Left ventricle myocardium inferior (tissue), 1 donor: Measurements from ENCODE around the gene TNIK. TPM values are rescaled to one million over a fixed set of nuclear protein-coding genes. Genes with fewer than 3 reads are reported as not detected.
A peak's percentile ranks its signal among the peaks of the same experiment; 100 is the strongest.

Experiments used
- DNase-seq: peaks from one replicate; pipeline ENCODE4 v3.0.0-alpha.2; 2020
- H3K27ac ChIP-seq: fragments of 200-600 bp; replicated peaks from 2 replicates; pipeline ENCODE4 v1.8.0; 2021
- H3K27me3 ChIP-seq: fragments of 200-600 bp; 2 replicates; pipeline ENCODE4 v1.8.0; 2021; ENCODE audit warnings: low read depth
- H3K36me3 ChIP-seq: fragments of 200-600 bp; 2 replicates; pipeline ENCODE4 v1.8.0; 2021
- H3K4me1 ChIP-seq: fragments of 200-600 bp; 2 replicates; pipeline ENCODE4 v1.8.0; 2021
- H3K4me3 ChIP-seq: fragments of 200-600 bp; 2 replicates; pipeline ENCODE4 v1.8.0; 2021; ENCODE audit warnings: mild to moderate bottlenecking, moderate library complexity
- H3K9me3 ChIP-seq: fragments of 200-600 bp; replicated peaks from 2 replicates; pipeline ENCODE4 v1.8.0; 2021
- intact Hi-C: fragments of 100-400 bp; cut with micrococcal nuclease; formaldehyde crosslinking; loops from one replicate; pipeline ENCODE4 v1.11.0; 2022
- total RNA-seq: library from RNA; stranded (reverse); fragmentation: NEBNext Ultra II Directional; extraction: Animal tissue kit (Norgen Biotek cat#: 25700); gene quantifications from one replicate; pipeline ENCODE4 v1.2.1, GENCODE V29; 2021
- TF ChIP-seq, protein P1 (sequence below): fragments of 200-600 bp; IDR thresholded peaks from 2 replicates; pipeline ENCODE4 v1.8.0; 2021; ENCODE audit warnings: antibody characterized with exemption, mild to moderate bottlenecking, borderline replicate concordance
- donor health status: DM: no; HTN: yes; CAD: no; lungs with severe emphysema.

Gene TNIK
- total RNA-seq, 1 donor from 2014 or later, result 28.6 TPM

DNA sequence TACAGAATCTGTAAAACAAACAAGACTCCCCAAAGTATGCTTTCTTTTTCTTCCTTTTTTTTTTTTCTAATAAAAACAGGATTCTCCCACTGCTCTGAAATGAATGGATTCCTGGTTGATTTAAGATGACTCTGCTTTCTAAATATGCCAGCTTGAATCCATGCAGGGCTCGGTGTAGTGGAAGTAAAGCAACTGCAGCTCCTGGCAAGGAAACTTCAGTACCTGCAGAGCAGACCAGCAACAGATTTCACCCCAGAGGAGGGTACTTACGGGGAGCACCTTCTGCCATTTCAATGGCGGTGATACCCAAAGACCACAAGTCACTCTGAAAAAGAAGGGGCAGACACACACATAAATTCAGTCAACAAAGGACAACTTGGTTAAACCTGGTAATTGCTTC, 283.1 kb downstream of the TNIK start:
- DNase-seq, result no peak
- Histone ChIP-seq H3K27me3 (no peaks in the 10 kb centered on the region), H3K4me1 (peaks cover 36% of the 10 kb centered on the region), H3K36me3 (no peaks in the 10 kb centered on the region), H3K9me3 (no peaks in the 10 kb centered on the region), H3K27ac (peak overlapping the region; percentile 71), H3K4me3 (no peak overlapping the region)
- intact Hi-C loops, result no loop called here
- TF ChIP-seq, protein P1, sequence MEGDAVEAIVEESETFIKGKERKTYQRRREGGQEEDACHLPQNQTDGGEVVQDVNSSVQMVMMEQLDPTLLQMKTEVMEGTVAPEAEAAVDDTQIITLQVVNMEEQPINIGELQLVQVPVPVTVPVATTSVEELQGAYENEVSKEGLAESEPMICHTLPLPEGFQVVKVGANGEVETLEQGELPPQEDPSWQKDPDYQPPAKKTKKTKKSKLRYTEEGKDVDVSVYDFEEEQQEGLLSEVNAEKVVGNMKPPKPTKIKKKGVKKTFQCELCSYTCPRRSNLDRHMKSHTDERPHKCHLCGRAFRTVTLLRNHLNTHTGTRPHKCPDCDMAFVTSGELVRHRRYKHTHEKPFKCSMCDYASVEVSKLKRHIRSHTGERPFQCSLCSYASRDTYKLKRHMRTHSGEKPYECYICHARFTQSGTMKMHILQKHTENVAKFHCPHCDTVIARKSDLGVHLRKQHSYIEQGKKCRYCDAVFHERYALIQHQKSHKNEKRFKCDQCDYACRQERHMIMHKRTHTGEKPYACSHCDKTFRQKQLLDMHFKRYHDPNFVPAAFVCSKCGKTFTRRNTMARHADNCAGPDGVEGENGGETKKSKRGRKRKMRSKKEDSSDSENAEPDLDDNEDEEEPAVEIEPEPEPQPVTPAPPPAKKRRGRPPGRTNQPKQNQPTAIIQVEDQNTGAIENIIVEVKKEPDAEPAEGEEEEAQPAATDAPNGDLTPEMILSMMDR, result no peak

DNA sequence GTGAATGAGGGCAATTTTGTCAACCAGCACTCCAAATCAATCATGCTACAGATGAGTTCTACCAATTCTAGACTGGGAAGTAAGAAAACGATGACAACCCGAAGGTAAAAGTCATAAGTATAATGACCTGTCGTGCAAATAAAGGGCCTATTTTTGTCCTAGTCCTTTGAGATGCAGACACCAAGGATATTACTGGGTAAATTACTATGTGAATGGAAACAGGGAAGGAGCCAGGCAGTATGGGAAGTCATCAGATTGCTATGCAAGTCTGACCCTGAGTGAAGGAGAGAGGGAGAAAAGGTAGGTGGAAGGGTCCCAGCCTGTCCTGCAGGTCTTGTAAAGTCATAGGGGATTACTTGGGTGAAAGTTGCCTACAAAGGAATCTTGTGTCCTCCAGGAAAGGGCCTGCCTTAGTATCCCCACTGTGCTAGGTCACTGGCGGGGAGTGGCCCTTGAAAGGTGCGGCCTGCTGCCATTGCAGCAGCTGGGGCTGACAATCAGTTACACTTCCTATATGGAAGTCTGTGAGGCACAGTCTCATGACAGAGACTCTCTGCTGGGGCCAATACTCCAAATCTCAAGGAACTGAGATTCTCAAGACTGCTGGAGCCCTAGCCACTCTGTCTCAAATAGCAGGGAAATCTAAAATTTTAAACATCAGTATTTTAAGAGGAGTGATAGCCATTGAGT, 283.8 kb downstream of the TNIK start:
- DNase-seq, result no peak
- H3K27ac ChIP-seq, result peak overlapping the region; percentile 71
- intact Hi-C loops, result no loop called here
- no peaks in the 10 kb centered on the region for H3K27me3 ChIP-seq
- H3K4me3 ChIP-seq, result peak overlapping the region; percentile 47
- no peaks in the 10 kb centered on the region for H3K36me3 ChIP-seq
- H3K4me1 ChIP-seq, result peaks cover 36% of the 10 kb centered on the region
- TF ChIP-seq, protein P1, result no peak
- H3K9me3 ChIP-seq, result no peaks in the 10 kb centered on the region

DNA sequence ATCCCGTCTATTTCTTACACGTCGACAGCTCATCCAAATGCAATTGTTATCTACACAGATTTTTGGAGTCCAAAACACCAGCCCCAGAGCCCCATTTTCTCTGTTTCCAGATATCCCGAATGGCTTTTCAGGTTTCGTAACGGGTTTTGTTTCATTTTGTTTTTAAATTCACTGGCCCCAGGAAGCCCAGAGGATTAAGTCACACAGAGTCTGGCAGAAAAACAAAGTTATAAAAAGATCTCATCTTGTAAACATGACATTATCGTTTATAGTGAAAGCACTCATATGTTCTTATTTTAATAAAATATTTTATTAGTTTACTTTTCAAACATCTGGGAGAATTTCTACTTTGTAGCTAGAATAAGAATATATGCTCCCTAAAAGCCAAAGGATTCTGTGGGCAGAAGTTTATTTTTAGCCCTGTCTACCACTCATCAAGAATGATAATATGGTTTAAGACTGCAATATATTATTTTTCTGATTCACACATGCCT, 284.4 kb downstream of the TNIK start:
- TF ChIP-seq, protein P1, result no peak

DNA sequence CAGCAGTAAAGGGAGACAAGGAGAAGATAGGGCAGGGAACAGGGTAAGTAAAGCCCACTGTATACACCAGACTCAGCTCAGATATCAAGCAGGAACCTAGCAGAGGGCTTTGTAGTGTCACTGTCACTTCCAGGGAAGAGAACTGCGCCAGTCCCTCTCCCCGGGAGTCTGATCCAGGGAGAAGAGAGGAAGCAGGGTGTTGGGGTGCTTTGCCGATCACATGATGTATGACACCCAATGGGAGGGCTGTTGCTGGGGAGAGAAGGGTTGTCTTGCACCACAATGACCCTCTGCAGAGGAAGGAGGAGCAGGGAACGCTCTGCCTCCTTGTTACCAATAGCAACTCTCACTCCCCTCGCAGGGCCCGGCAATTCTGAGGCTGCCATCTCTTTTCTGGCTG, 286.5 kb downstream of the TNIK start:
- Histone ChIP-seq H3K27ac (peak overlapping the region; percentile 31), H3K36me3 (no peaks in the 10 kb centered on the region), H3K27me3 (no peaks in the 10 kb centered on the region), H3K4me3 (no peak overlapping the region), H3K9me3 (no peaks in the 10 kb centered on the region), H3K4me1 (peaks cover 36% of the 10 kb centered on the region)
- TF ChIP-seq, protein P1, result no peak
- peak; percentile 25 for DNase-seq
- intact Hi-C loops, result no loop called here

More for the DNA sequence above, 284.4 kb downstream of the TNIK start:
- H3K4me3 ChIP-seq, result peak overlapping the region; percentile 47
- H3K27ac ChIP-seq, result peak overlapping the region; percentile 71
- peaks cover 36% of the 10 kb centered on the region for H3K4me1 ChIP-seq
- H3K9me3 ChIP-seq, result no peaks in the 10 kb centered on the region
- no peak for DNase-seq
- no peaks in the 10 kb centered on the region for H3K36me3 ChIP-seq
- no peaks in the 10 kb centered on the region for H3K27me3 ChIP-seq
- intact Hi-C loops, result no loop called here

DNA sequence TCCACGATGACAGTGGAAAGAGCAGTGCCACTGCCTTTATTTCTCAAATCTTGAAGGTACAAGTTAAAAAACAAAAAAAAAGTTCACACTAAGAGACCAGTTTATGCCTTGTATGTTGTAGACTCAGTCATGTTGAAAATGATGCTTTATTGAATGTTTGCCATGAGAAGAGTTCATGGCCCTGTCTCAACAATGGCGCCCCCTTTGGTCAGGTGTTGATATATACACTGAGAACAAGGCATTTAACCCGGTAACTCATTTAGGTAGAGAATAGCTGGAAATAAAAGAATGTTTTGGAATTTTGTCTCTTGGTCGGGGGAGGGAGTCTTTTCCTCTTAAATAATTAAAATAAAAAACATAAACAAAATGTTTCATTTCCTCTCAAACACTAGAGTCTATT, 288.1 kb downstream of the TNIK start:
- no peak for DNase-seq
- TF ChIP-seq, protein P1, result peak; percentile 13
- Histone ChIP-seq H3K4me1 (peaks cover 33% of the 10 kb centered on the region), H3K4me3 (no peak overlapping the region), H3K9me3 (no peaks in the 10 kb centered on the region), H3K36me3 (peaks cover 1% of the 10 kb centered on the region), H3K27me3 (no peaks in the 10 kb centered on the region), H3K27ac (no peak overlapping the region)
- intact Hi-C loops, result no loop called here
